Tibial artery (tissue), 4 donors: ENCODE data around the gene ZCWPW1.
"Not testable (repeated sequence)": the region's sequence is repeated elsewhere in the genome, so short reads cannot be mapped to it uniquely, and the experiment has no call there.

ENCODE experiments used
- DNase-seq, 2 donors: peaks; one replicate each; pipeline ENCODE4 v3.0.0-alpha.2; 2019
- H3K27ac ChIP-seq, 2 donors: fragments of 200-600 bp; sonication (generic) in 1 of 2; 1 replicate in 1 of 2; 2 replicates in 1 of 2; pipeline ENCODE4 v1.5.1; 2018 to 2019; ENCODE audit warnings: mild to moderate bottlenecking in 1 of 2
- H3K27me3 ChIP-seq, 2 donors: fragments of 200-600 bp; sonication (generic) in 1 of 2; one replicate each; pipeline versions ENCODE4 v1.5.1 to v1.6.0; 2016 to 2019
- H3K36me3 ChIP-seq, 3 donors: fragments of 200-600 bp; sonication (generic) in 2 of 3; one replicate each; pipeline ENCODE4 v1.5.1; 2016 to 2019; ENCODE audit warnings: mild to moderate bottlenecking in 2 of 3
- H3K4me1 ChIP-seq, 4 donors: fragments of 200-600 bp; sonication (generic) in 2 of 4; 1 replicate in 3 of 4; 2 replicates in 1 of 4; pipeline ENCODE4 v1.5.1; 2016 to 2019
- H3K4me3 ChIP-seq, 2 donors: fragments of 200-600 bp; sonication (generic) in 1 of 2; 1 replicate in 1 of 2; 2 replicates in 1 of 2; pipeline ENCODE4 v1.5.1; 2018 to 2019; ENCODE audit warnings: mild to moderate bottlenecking in 2 of 2
- H3K9me3 ChIP-seq, 3 donors: fragments of 200-600 bp; sonication (generic) in 1 of 3; one replicate each; pipeline ENCODE4 v1.5.1; 2016 to 2019
- CTCF ChIP-seq, 2 experiments: fragments of 200-600 bp in 1 of 2; fragments of 450-650 bp in 1 of 2; IDR thresholded peaks; one replicate each; pipeline ENCODE4 v1.5.1; 2017 to 2019; ENCODE audit warnings: antibody characterized with exemption in 2 of 2, mild to moderate bottlenecking in 1 of 2, moderate library complexity in 1 of 2
- intact Hi-C: fragments of 100-400 bp; cut with DNase I; formaldehyde crosslinking; loops from one replicate; pipeline ENCODE4 v1.15.0; 2023; ENCODE audit warnings: low total_unique reads

Gene ZCWPW1

GRCh38 chr7:100464210-100464660 is 35.7 kb upstream of the ZCWPW1 start, which contains the start of gene SPACDR:
Gene SPACDR (minus strand): TSS chr7:100464260. CDS start chr7:100464025, 235 bp downstream.
- H3K36me3 ChIP-seq, result peaks cover 0 to 33% (median 11%) of the 10 kb centered on the region in 3 donors
- peaks cover 0 to 31% (median 17%) of the 10 kb centered on the region in 4 donors for H3K4me1 ChIP-seq
- no peaks in the 10 kb centered on the region for H3K9me3 ChIP-seq
- no peak within 1 kb of the TSS for H3K27ac ChIP-seq
- TF ChIP-seq CTCF (IDR thresholded peaks at IDR 0.05), result no peak
- no peak within 1 kb of the TSS for H3K4me3 ChIP-seq
- no peaks in the 10 kb centered on the region for H3K27me3 ChIP-seq
- DNase-seq, result no peak
- intact Hi-C loops, result loop anchor here (10.0 kb wide), 2 partner anchors 261 to 401 kb away; partner anchors contain the start of genes EPO and TRIP6

- intact Hi-C loops, result no loop called here
- Histone ChIP-seq H3K4me1 (no peaks in the 10 kb centered on the region), H3K36me3 (peaks cover 0 to 13% (median 7%) of the 10 kb centered on the region in 3 donors)
These were observed 28.5 kb upstream of the ZCWPW1 start for GRCh38 chr7:100457033-100457432.

GRCh38 chr7:100456562-100456961 is 28.1 kb upstream of the ZCWPW1 start:
- Histone ChIP-seq H3K4me3 (no peak overlapping the region), H3K9me3 (no peaks in the 10 kb centered on the region), H3K27me3 (no peaks in the 10 kb centered on the region), H3K36me3 (peaks cover 0 to 13% (median 7%) of the 10 kb centered on the region in 3 donors), H3K4me1 (no peaks in the 10 kb centered on the region), H3K27ac (no peak overlapping the region)
- intact Hi-C loops, result no loop called here
- no peak for DNase-seq
- TF ChIP-seq CTCF (IDR thresholded peaks at IDR 0.05), result no peak

More at GRCh38 chr7:100457033-100457432, 28.5 kb upstream of the ZCWPW1 start:
- Histone ChIP-seq H3K4me3 (no peak overlapping the region), H3K9me3 (no peaks in the 10 kb centered on the region), H3K27ac (no peak overlapping the region), H3K27me3 (no peaks in the 10 kb centered on the region)
- DNase-seq, result no peak
- TF ChIP-seq CTCF (IDR thresholded peaks at IDR 0.05), result no peak

- Histone ChIP-seq H3K4me3 (no peak overlapping the region), H3K27ac (no peak overlapping the region), H3K4me1 (peaks cover 0 to 8% (median 6%) of the 10 kb centered on the region in 4 donors), H3K27me3 (no peaks in the 10 kb centered on the region), H3K36me3 (peaks cover 0 to 5% (median 0%) of the 10 kb centered on the region in 3 donors), H3K9me3 (no peaks in the 10 kb centered on the region)
- TF ChIP-seq CTCF (IDR thresholded peaks at IDR 0.05), result no peak
- DNase-seq, result no peak
- intact Hi-C loops, result no loop called here
These were observed 26.7 kb upstream of the ZCWPW1 start for GRCh38 chr7:100455206-100455605.

GRCh38 chr7:100453854-100454253 is 25.4 kb upstream of the ZCWPW1 start:
- H3K36me3 ChIP-seq, DNase-seq, H3K4me3 ChIP-seq, intact Hi-C loops, H3K9me3 ChIP-seq, H3K27me3 ChIP-seq, H3K27ac ChIP-seq: not testable (repeated sequence)
- H3K4me1 ChIP-seq, result peaks cover 0 to 12% (median 7%) of the 10 kb centered on the region in 4 donors

GRCh38 chr7:100452513-100452912 is 24.0 kb upstream of the ZCWPW1 start:
- no peak for TF ChIP-seq CTCF (IDR thresholded peaks at IDR 0.05)
- H3K9me3 ChIP-seq, result no peaks in the 10 kb centered on the region
- no peak overlapping the region for H3K4me3 ChIP-seq
- DNase-seq, result no peak
- no peaks in the 10 kb centered on the region for H3K27me3 ChIP-seq
- no peak overlapping the region for H3K27ac ChIP-seq
- H3K4me1 ChIP-seq, result peaks cover 0 to 12% (median 7%) of the 10 kb centered on the region in 4 donors
- intact Hi-C loops, result no loop called here
- H3K36me3 ChIP-seq, result peaks cover 0 to 5% (median 0%) of the 10 kb centered on the region in 3 donors
